GM12878 (cell line): ENCODE data around the gene ARPC1A.

ENCODE experiments used
- EZH2 ChIP-seq: IDR thresholded peaks from 2 replicates; pipeline ENCODE4 v1.6.1; 2012; ENCODE audit warnings: low read depth, mild to moderate bottlenecking, control low read depth, inconsistent platforms, low read length, borderline replicate concordance; ENCODE audit not compliant: control insufficient read depth
- NR2C2 ChIP-seq: IDR thresholded peaks from 2 replicates; pipeline ENCODE4 v1.6.1; 2011; ENCODE audit warnings: borderline replicate concordance, low read depth; ENCODE audit not compliant: control insufficient read depth, insufficient read length
- RAD21 ChIP-seq: IDR thresholded peaks from 2 replicates; pipeline ENCODE4 v1.6.1; 2011; ENCODE audit warnings: mild to moderate bottlenecking, low read depth, low read length, moderate library complexity; ENCODE audit not compliant: insufficient read depth
- RELA ChIP-seq: fragments of 450-650 bp; IDR thresholded peaks from 2 replicates; pipeline ENCODE4 v1.8.0; 2014; ENCODE audit warnings: borderline replicate concordance; ENCODE audit not compliant: partially characterized antibody
- SP1 ChIP-seq: IDR thresholded peaks from one replicate; pipeline ENCODE4 v1.6.1; 2011; ENCODE audit warnings: low read depth, low read length
- SUZ12 ChIP-seq: fragments of 200-600 bp; sonication (generic); IDR thresholded peaks from one replicate; pipeline ENCODE4 v1.6.1; 2018; ENCODE audit warnings: antibody characterized with exemption, mild to moderate bottlenecking; ENCODE audit not compliant: unreplicated experiment
- TAF1 ChIP-seq: IDR thresholded peaks from 2 replicates; pipeline ENCODE4 v1.6.1; 2011; ENCODE audit warnings: mild to moderate bottlenecking, low read depth, low read length, borderline replicate concordance
- TF ChIP-seq, protein P1 (sequence below), 3 experiments: IDR thresholded peaks in 2 of 3; conservative IDR thresholded peaks in 1 of 3; 2 replicates each; pipeline ENCODE4 v1.5.1; 2011; ENCODE audit warnings: low read depth in 3 of 3, low read length in 3 of 3, mild to moderate bottlenecking in 3 of 3, control low read depth in 2 of 3, moderate library complexity in 2 of 3, inconsistent platforms in 1 of 3, mixed read lengths in 1 of 3; ENCODE audit not compliant: control insufficient read depth in 2 of 3, insufficient read depth in 1 of 3; ENCODE audit errors: extremely low read depth in 1 of 3
- TF ChIP-seq, protein P2 (sequence below): IDR thresholded peaks from 2 replicates; pipeline ENCODE4 v1.6.1; 2012; ENCODE audit warnings: mild to moderate bottlenecking, low read depth, low read length

DNA sequence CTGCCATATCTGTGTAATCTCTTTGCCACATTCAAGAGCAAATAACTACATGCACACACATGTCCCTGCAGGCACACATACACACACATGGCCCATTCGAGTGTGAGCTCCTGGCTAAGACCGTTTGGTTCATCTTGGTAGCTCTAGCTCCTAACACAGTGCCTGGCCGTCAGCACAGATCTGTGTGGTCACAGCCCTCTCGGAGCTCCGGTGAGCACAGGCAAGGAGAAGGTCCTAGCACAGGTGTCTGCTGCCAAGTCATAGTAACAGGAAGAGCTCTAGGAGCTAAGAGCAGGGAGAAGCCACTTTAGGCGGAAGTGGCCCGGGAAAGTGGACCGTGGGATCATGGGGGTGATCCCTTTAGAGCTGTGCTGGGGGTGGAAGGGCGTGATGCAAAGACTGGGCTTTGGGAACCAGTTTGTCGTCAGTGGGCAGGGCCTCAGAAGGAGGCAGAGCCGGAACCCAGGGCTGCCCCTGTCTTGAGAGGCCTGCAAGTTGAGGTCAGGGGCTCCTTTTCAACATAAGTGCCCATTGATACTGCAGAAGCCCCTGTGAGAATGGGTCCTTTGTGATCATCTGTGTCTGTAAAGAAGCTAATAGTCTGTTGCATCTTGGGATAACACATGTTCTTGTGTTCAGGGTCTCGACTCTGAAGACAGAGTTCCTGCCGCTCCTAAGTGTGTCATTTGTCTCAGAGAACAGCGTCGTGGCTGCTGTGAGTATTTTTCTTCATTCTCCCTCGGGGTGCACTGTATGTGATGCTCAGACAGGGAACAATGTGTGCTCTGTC lies 32.2 kb downstream of the ARPC1A start:
- TF ChIP-seq SUZ12 (no peak), NR2C2 (no peak), EZH2 (no peak), TAF1 (no peak), SP1 (no peak), RELA (no peak), RAD21 (no peak)
- TF ChIP-seq, protein P1, sequence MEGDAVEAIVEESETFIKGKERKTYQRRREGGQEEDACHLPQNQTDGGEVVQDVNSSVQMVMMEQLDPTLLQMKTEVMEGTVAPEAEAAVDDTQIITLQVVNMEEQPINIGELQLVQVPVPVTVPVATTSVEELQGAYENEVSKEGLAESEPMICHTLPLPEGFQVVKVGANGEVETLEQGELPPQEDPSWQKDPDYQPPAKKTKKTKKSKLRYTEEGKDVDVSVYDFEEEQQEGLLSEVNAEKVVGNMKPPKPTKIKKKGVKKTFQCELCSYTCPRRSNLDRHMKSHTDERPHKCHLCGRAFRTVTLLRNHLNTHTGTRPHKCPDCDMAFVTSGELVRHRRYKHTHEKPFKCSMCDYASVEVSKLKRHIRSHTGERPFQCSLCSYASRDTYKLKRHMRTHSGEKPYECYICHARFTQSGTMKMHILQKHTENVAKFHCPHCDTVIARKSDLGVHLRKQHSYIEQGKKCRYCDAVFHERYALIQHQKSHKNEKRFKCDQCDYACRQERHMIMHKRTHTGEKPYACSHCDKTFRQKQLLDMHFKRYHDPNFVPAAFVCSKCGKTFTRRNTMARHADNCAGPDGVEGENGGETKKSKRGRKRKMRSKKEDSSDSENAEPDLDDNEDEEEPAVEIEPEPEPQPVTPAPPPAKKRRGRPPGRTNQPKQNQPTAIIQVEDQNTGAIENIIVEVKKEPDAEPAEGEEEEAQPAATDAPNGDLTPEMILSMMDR (IDR thresholded peaks at IDR 0.05 in 2 of 3, conservative IDR thresholded peaks at IDR 0.05 in 1 of 3; ENCODE audit: control insufficient read depth in 2 of 3, extremely low read depth in 1 of 3, insufficient read depth in 1 of 3, low read depth in 3 of 3, low read length in 3 of 3) = no peak
- TF ChIP-seq, protein P2, sequence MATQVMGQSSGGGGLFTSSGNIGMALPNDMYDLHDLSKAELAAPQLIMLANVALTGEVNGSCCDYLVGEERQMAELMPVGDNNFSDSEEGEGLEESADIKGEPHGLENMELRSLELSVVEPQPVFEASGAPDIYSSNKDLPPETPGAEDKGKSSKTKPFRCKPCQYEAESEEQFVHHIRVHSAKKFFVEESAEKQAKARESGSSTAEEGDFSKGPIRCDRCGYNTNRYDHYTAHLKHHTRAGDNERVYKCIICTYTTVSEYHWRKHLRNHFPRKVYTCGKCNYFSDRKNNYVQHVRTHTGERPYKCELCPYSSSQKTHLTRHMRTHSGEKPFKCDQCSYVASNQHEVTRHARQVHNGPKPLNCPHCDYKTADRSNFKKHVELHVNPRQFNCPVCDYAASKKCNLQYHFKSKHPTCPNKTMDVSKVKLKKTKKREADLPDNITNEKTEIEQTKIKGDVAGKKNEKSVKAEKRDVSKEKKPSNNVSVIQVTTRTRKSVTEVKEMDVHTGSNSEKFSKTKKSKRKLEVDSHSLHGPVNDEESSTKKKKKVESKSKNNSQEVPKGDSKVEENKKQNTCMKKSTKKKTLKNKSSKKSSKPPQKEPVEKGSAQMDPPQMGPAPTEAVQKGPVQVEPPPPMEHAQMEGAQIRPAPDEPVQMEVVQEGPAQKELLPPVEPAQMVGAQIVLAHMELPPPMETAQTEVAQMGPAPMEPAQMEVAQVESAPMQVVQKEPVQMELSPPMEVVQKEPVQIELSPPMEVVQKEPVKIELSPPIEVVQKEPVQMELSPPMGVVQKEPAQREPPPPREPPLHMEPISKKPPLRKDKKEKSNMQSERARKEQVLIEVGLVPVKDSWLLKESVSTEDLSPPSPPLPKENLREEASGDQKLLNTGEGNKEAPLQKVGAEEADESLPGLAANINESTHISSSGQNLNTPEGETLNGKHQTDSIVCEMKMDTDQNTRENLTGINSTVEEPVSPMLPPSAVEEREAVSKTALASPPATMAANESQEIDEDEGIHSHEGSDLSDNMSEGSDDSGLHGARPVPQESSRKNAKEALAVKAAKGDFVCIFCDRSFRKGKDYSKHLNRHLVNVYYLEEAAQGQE = no peak
